HG02973 (cell line): ENCODE measurements around the gene TECTB.
A peak's percentile ranks its signal among the peaks of the same experiment; 100 is the strongest.

Experiments used
- ATAC-seq: cut with Tn5 transposase; IDR thresholded peaks from one replicate; pipeline ENCODE4 v1.9.1; 2021; ENCODE audit warnings: moderate library complexity; ENCODE audit not compliant: unreplicated experiment

The TECTB gene

GRCh38 chr10:112307358-112308124, 24.3 kb downstream of the TECTB start:
- peak; percentile 80 for ATAC-seq

- ATAC-seq, result no peak
These were observed 24.9 kb downstream of the TECTB start for GRCh38 chr10:112308125-112308502.

- no peak for ATAC-seq
These were observed 28.3 kb downstream of the TECTB start for GRCh38 chr10:112311481-112311880.

- no peak for ATAC-seq
These were observed 30.0 kb downstream of the TECTB start for GRCh38 chr10:112313234-112313633.

GRCh38 chr10:112313911-112314310, 30.7 kb downstream of the TECTB start:
- ATAC-seq, result no peak

- ATAC-seq, result peak; percentile 76
These were observed 31.7 kb downstream of the TECTB start for GRCh38 chr10:112314822-112315474.

- no peak for ATAC-seq
These were observed 44.5 kb downstream of the TECTB start for GRCh38 chr10:112327678-112328077.

- ATAC-seq, result no peak
These were observed 47.0 kb downstream of the TECTB start for GRCh38 chr10:112330162-112330561.

GRCh38 chr10:112330607-112331160, 47.5 kb downstream of the TECTB start:
- no peak for ATAC-seq

GRCh38 chr10:112332022-112332421, 48.8 kb downstream of the TECTB start:
- no peak for ATAC-seq

- ATAC-seq, result no peak
These were observed 49.5 kb downstream of the TECTB start for GRCh38 chr10:112332509-112333228.

- no peak for ATAC-seq
These were observed 50.3 kb downstream of the TECTB start for GRCh38 chr10:112333452-112333851.

GRCh38 chr10:112335111-112335867, 52.1 kb downstream of the TECTB start:
- ATAC-seq, result no peak

GRCh38 chr10:112335868-112336265, 52.7 kb downstream of the TECTB start:
- no peak for ATAC-seq

GRCh38 chr10:112336556-112337201, 53.5 kb downstream of the TECTB start:
- no peak for ATAC-seq

- no peak for ATAC-seq
These were observed 55.8 kb downstream of the TECTB start for GRCh38 chr10:112338957-112339356.

- ATAC-seq, result no peak
These were observed 57.4 kb downstream of the TECTB start for GRCh38 chr10:112340601-112341000.

GRCh38 chr10:112343056-112343806, 60.0 kb downstream of the TECTB start:
- no peak for ATAC-seq

GRCh38 chr10:112344261-112344660, 61.1 kb downstream of the TECTB start:
- no peak for ATAC-seq

GRCh38 chr10:112345202-112345601, 62.0 kb downstream of the TECTB start:
- no peak for ATAC-seq
